Measurements from ENCODE around the gene RENBP. TPM values are rescaled to one million over a fixed set of nuclear protein-coding genes. Genes with fewer than 3 reads are reported as not detected.
A peak's percentile ranks its signal among the peaks of the same experiment; 100 is the strongest.

The RENBP gene
- total and polyA plus RNA-seq, 7 donors: 9.8 to 16.8 (median 15.0) TPM

DNA sequence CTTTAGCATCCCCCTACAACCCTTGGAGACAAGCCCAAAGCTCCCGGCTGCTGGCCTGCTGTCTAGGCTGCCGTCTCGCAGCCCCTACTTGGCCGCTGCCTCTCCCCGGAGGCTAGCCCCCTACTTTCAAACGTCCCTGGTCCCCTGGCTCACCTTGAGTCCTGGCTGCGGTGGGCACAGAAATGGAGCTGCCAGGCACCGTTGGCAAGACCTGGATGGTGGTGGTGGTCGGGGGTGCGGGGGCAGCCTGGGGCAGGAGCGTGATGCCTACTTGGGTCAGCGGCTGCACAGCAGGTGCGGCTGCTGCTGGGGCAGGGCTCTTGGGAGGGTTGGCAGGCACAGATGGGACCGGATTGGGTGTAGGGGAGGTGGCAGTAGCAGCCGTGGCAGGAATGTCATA, 15.2 kb upstream of the RENBP start:
- peaks cover 11 to 69% (median 37%) of the 10 kb centered on the region in 4 donors for H3K36me3 ChIP-seq
- TF ChIP-seq POLR2AphosphoS5 (IDR thresholded peaks at IDR 0.05): no peak
- no peak for TF ChIP-seq POLR2A (IDR thresholded peaks at IDR 0.05)
- TF ChIP-seq, protein P1, sequence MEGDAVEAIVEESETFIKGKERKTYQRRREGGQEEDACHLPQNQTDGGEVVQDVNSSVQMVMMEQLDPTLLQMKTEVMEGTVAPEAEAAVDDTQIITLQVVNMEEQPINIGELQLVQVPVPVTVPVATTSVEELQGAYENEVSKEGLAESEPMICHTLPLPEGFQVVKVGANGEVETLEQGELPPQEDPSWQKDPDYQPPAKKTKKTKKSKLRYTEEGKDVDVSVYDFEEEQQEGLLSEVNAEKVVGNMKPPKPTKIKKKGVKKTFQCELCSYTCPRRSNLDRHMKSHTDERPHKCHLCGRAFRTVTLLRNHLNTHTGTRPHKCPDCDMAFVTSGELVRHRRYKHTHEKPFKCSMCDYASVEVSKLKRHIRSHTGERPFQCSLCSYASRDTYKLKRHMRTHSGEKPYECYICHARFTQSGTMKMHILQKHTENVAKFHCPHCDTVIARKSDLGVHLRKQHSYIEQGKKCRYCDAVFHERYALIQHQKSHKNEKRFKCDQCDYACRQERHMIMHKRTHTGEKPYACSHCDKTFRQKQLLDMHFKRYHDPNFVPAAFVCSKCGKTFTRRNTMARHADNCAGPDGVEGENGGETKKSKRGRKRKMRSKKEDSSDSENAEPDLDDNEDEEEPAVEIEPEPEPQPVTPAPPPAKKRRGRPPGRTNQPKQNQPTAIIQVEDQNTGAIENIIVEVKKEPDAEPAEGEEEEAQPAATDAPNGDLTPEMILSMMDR (IDR thresholded peaks at IDR 0.05): no peak
- TF ChIP-seq EP300 (IDR thresholded peaks at IDR 0.05): no peak
- intact Hi-C loops (cut with DNase I): no loop called here

DNA sequence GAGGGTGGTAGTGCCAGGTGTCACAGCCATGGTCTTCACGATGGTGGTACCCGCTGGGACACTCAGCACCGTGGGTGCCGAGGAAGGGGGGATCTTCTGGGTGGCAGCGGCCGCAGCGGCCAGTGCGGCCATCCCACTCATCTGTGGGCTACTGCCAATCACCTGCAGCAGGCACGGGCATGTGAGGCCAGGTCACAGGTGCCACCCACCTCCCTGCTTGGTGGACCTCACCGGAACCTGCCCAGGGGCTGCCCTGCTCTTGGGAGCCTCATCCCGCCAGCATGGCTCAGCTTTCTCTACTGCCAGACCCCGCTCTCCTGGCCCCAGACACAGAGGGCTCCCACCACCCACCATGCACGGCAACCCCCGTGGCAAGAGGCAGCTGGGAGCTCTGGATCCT, 14.2 kb upstream of the RENBP start:
- H3K4me1 ChIP-seq: peaks cover 0 to 21% (median 8%) of the 10 kb centered on the region in 4 donors
- H3K36me3 ChIP-seq: peaks cover 11 to 68% (median 35%) of the 10 kb centered on the region in 4 donors
- WGBS, 2 donors: 90 to 97% methylated on average over 14 of the region's 14 CpGs
- TF ChIP-seq POLR2AphosphoS5 (IDR thresholded peaks at IDR 0.05): no peak
- TF ChIP-seq, protein P1 (IDR thresholded peaks at IDR 0.05): no peak
- H3K27ac ChIP-seq: peak overlapping the region in 3 of 4 donors; percentile 69 to 87 (median 84)
- H3K27me3 ChIP-seq: no peaks in the 10 kb centered on the region
- intact Hi-C loops (cut with DNase I): no loop called here
- no peaks in the 10 kb centered on the region for H3K9me3 ChIP-seq
- DNase-seq: peak; percentile 62
- no peak overlapping the region for H3K4me3 ChIP-seq

More for the DNA sequence above, 15.2 kb upstream of the RENBP start:
- Histone ChIP-seq H3K27ac (peak overlapping the region in 1 of 4 donors; percentile 10), H3K27me3 (no peaks in the 10 kb centered on the region), H3K9me3 (no peaks in the 10 kb centered on the region), H3K4me3 (no peak overlapping the region), H3K4me1 (peaks cover 0 to 11% (median 4%) of the 10 kb centered on the region in 4 donors)
- WGBS, 2 donors: 94 to 95% methylated on average over 15 of the region's 15 CpGs
- DNase-seq: peak; percentile 59

DNA sequence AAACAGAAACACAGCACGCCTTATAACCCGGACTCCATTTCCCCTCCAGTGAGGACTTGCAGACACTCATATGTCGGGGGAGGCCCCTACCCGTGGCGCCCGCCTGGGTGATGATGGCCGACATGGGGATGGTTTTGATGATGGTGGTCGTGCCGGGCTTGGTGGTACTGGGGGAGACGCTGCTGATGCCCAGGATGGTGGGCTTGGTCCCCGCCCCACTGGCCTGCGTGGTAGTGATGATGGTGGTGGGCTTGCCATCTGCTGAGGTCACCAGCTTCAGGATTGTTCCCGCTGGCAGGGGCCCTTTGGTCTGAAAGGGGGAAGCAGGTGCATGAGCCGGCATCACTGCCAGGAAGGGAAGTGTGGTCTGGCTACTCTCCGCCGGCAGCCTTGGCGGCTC, 12.8 kb upstream of the RENBP start:
- intact Hi-C loops (cut with DNase I): no loop called here
- Histone ChIP-seq H3K4me3 (no peak overlapping the region), H3K4me1 (peaks cover 0 to 34% (median 17%) of the 10 kb centered on the region in 4 donors), H3K9me3 (no peaks in the 10 kb centered on the region), H3K27ac (peak overlapping the region in 3 of 4 donors; percentile 69 to 87 (median 84)), H3K27me3 (no peaks in the 10 kb centered on the region), H3K36me3 (peaks cover 11 to 60% (median 33%) of the 10 kb centered on the region in 4 donors)
- DNase-seq: no peak
- TF ChIP-seq POLR2AphosphoS5 (IDR thresholded peaks at IDR 0.05) (no peak), POLR2A (IDR thresholded peaks at IDR 0.05) (no peak), EP300 (IDR thresholded peaks at IDR 0.05) (no peak)
- TF ChIP-seq, protein P1 (IDR thresholded peaks at IDR 0.05): no peak
- 88 to 91% methylated on average over 17 of the region's 17 CpGs for WGBS, 2 donors

DNA sequence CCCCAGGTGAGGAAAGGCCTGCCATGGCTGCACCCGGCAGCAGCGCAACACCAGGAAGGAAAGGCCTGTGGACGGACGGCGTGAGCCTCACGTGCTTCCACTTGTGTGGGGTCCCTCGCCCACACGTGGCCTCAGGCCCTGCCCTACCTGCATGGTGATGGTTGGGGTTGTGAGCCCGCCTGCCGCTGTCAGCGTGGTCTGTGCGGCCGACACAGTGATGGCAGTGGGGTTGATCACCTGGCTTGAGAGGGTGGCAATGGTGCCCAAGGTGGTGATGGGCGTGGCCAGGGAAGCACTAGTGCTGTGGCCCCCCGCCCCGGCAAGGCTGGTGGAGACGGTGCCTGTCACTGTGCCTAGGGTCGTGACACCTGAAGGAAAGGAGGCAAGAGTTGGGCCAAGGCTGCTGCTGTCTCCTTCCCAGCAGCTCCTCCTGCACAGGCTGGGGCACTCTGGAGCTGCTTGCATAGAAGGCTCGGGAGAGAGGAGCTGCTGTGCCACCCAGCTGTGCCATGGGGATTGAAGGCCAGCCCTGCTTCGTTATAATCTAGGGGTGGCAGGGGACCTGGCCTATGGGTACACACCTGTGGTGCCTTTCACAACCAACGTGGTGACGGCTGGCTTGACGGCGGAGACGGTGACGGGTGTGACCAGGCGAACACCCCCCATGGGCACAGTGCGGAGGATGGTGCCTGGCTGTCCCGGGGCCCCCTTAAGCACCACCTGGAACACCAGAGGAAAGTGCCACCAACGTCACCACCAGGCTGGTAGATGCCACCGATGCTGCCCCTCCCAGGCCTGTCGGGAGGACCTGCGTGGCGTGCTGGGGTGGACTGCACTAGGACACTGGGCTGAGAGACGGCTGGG, 11.8 kb upstream of the RENBP start:
- H3K27ac ChIP-seq: peak overlapping the region in 3 of 4 donors; percentile 69 to 87 (median 84)
- intact Hi-C loops (cut with DNase I): no loop called here

More for the DNA sequence above, 11.8 kb upstream of the RENBP start:
- Histone ChIP-seq H3K27me3 (no peaks in the 10 kb centered on the region), H3K4me1 (peaks cover 0 to 44% (median 26%) of the 10 kb centered on the region in 4 donors), H3K9me3 (no peaks in the 10 kb centered on the region), H3K4me3 (no peak overlapping the region), H3K36me3 (peaks cover 12 to 60% (median 32%) of the 10 kb centered on the region in 4 donors)
- 88 to 92% methylated on average over 35 of the region's 35 CpGs for WGBS, 2 donors
- TF ChIP-seq, protein P1 (IDR thresholded peaks at IDR 0.05): no peak
- TF ChIP-seq POLR2AphosphoS5 (IDR thresholded peaks at IDR 0.05) (no peak), EP300 (IDR thresholded peaks at IDR 0.05) (no peak), POLR2A (IDR thresholded peaks at IDR 0.05) (no peak)
- no peak for DNase-seq
